Pancreas (tissue), 10 donors: ENCODE measurements around the gene NARF. TPM values are rescaled to one million over a fixed set of nuclear protein-coding genes. Genes with fewer than 3 reads are reported as not detected.

Source experiments
- ATAC-seq, 4 donors: fragments of 200-7000 bp; cut with Tn5 transposase; one replicate each; pipeline versions ENCODE4 v1.8.0 to v1.9.1; 2020; ENCODE audit warnings: mild to moderate bottlenecking in 4 of 4, moderate library complexity in 4 of 4
- DNase-seq, 6 donors: peaks; one replicate each; pipeline ENCODE4 v3.0.0-alpha.2; 2020
- FAIRE-seq: peaks from 2 replicates; lab custom pipeline; 2012; peaks lifted over from hg19 to GRCh38; lab: Jason Lieb, UNC
- H3K27ac ChIP-seq, 4 donors: fragments of 200-600 bp; sonication (generic); 1 replicate in 3 of 4; 2 replicates in 1 of 4; pipeline versions ENCODE4 v1.5.0 to v1.8.0; 2020
- H3K27me3 ChIP-seq, 4 donors: fragments of 200-600 bp; one replicate each; pipeline ENCODE4 v1.8.0; 2021
- H3K36me3 ChIP-seq, 3 donors: fragments of 200-600 bp; sonication (generic) in 1 of 3; one replicate each; pipeline versions ENCODE4 v1.5.0 to v1.8.0; 2020 to 2021
- H3K4me1 ChIP-seq, 3 donors: fragments of 200-600 bp; one replicate each; pipeline ENCODE4 v1.8.0; 2021
- H3K4me3 ChIP-seq, 4 donors: fragments of 200-600 bp; sonication (generic) in 2 of 4; one replicate each; pipeline versions ENCODE4 v1.5.0 to v1.8.0; 2020 to 2021
- H3K9me3 ChIP-seq, 4 donors: fragments of 200-600 bp; one replicate each; pipeline ENCODE4 v1.8.0; 2021
- CTCF ChIP-seq, 4 donors: fragments of 200-600 bp; sonication (generic) in 3 of 4; IDR thresholded peaks; one replicate each; pipeline versions ENCODE4 v1.5.0 to v1.8.0; 2021; ENCODE audit warnings: antibody characterized with exemption in 4 of 4
- WGBS, 2 donors: extraction: QIAGEN DNeasy Blood & Tissue Kit; methylation state at CpG; one replicate each; pipeline ENCODE4 v1.1.7; 2013; 5-methylcytosine and 5-hydroxymethylcytosine counted together
- intact Hi-C, 3 donors: fragments of 100-400 bp; cut with DNase I; formaldehyde crosslinking; loops; one replicate each; pipeline versions ENCODE4 v1.11.1 to v1.14.2; 2022
- polyA plus RNA-seq, 2 donors: library from polyadenylated mRNA; stranded (reverse); fragments of 200-250 nt; gene quantifications; one replicate each; pipeline ENCODE4 v1.2.3, GENCODE V29; 2013
- total RNA-seq, 6 donors: library from RNA; stranded (reverse); fragmentation: NEBNext Ultra II Directional in 4 of 6; extraction: Animal tissue kit (Norgen Biotek cat#: 25700) in 4 of 6; gene quantifications; one replicate each; pipeline versions ENCODE4 v1.2.1 to v1.2.4, GENCODE V29; 2021 to 2023
- donor health status: healthy with polysubstance abuse.
- donor health status: DM: no; HTN: no; CAD: no; lungs with moderate emphysema.
- donor health status: DM: no; HTN: no; CAD: no.
- donor health status: control.
- donor health status: control.
- donor health status: Bipolar disorder and iron deficiency.
- donor health status: DM: yes; HTN: yes; CAD: no.
- donor health status: DM: no; HTN: no; CAD: no.
- donor health status: DM: no; HTN: no; CAD: no.
- donor health status: DM: yes; HTN: yes; CAD: no.

The NARF gene
- total and polyA plus RNA-seq, 8 donors: 21.3 to 96.9 (median 34.1) TPM

DNA sequence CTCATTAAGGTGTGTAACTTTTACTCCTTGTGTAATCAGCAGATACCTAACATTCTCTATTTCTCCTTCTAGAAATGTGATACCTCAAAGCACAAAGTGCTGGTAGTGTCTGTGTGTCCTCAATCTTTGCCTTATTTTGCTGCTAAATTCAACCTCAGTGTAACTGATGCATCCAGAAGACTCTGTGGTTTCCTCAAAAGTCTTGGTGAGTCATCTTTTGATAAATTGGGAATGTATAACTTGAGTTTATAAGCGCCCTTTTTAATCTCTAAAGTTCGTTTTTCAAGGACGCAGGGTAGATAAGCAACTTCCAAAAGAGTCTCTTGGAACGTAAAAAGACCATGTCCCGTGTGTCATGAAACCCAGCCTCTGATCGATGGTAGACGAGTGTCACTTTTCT, 10.2 kb downstream of the NARF start:
- 68 to 78% methylated on average over 7 of the region's 7 CpGs for WGBS, 2 donors
- ATAC-seq: no peak
- Histone ChIP-seq H3K36me3 (peaks cover 0 to 25% (median 4%) of the 10 kb centered on the region in 3 donors), H3K27me3 (no peaks in the 10 kb centered on the region), H3K9me3 (no peaks in the 10 kb centered on the region), H3K4me3 (no peak overlapping the region), H3K4me1 (peaks cover 0 to 6% (median 0%) of the 10 kb centered on the region in 3 donors), H3K27ac (no peak overlapping the region)
- FAIRE-seq: no peak
- TF ChIP-seq CTCF (IDR thresholded peaks at IDR 0.05): no peak
- intact Hi-C loops: no loop called here
- DNase-seq: no peak

DNA sequence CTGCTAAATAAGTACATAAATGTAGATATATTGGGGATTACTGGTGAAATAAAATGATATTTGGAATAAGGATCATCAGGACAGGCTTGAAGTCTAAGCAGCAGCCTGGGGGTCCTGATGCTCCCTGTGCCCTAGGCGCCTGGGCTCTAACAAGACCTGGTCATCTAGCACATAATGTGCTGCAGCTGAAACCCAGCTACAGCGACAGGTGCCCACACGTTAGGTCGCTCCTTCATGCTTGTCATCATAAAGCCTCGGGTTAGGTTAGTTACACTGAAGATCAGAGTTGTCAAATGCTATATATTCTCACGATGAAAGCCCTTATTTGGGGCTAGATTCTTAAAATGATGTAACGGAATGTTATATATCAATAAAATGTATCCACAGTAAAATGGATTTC, 11.5 kb downstream of the NARF start:
- no peaks in the 10 kb centered on the region for H3K9me3 ChIP-seq
- peaks cover 0 to 32% (median 3%) of the 10 kb centered on the region in 3 donors for H3K36me3 ChIP-seq
- no peak overlapping the region for H3K4me3 ChIP-seq
- WGBS, 2 donors: 94 to 95% methylated on average over 7 of the region's 7 CpGs
- ATAC-seq: no peak
- H3K27ac ChIP-seq: no peak overlapping the region
- no peaks in the 10 kb centered on the region for H3K27me3 ChIP-seq
- intact Hi-C loops: no loop called here
- FAIRE-seq: no peak
- no peak for TF ChIP-seq CTCF (IDR thresholded peaks at IDR 0.05)
- no peak for DNase-seq
- H3K4me1 ChIP-seq: no peaks in the 10 kb centered on the region

DNA sequence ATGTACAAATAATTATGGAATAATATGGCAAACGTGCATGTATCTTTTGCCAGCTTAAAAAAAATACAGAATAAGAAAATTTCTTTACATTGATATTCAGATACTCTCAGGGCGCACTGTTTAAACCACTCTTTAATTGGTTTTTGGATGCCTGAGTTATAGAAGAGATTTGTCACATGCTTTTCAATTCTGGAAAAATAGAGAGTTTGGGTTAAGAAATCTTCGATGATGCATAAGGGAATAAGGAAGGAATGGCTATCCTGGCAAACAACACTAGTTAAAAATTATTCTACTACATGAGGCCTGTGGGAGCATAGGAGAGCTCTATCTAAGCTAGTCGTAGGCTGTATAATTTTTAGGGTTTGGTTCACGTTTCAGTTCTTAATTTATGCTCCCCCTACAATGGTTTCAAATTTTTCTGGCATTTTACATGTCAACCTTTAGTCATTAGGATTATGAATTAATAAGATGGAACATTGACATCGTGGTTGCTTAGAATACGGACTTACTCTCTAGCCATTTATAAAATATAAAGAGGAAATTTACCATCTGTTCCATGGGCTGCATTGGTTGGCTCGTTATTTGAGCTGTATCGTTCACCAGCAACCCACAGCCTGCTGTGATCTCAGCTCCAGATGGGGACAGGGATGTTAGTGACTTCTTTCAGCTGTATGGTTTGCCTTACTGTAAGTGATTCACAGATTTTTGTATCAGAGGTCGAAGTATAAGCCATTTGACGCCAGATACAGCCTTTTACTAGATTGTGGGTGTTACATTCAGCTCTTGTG, 15.9 kb downstream of the NARF start:
- H3K4me1 ChIP-seq: no peaks in the 10 kb centered on the region
- TF ChIP-seq CTCF (IDR thresholded peaks at IDR 0.05): no peak
- DNase-seq: no peak
- H3K36me3 ChIP-seq: peaks cover 0 to 33% (median 4%) of the 10 kb centered on the region in 3 donors
- no peak for ATAC-seq
- no peak overlapping the region for H3K4me3 ChIP-seq
- H3K27ac ChIP-seq: no peak overlapping the region
- no peak for FAIRE-seq
- no peaks in the 10 kb centered on the region for H3K27me3 ChIP-seq
- intact Hi-C loops: no loop called here
- H3K9me3 ChIP-seq: no peaks in the 10 kb centered on the region
- WGBS, 2 donors: 82 to 83% methylated on average over 11 of the region's 11 CpGs

GRCh38 chr17:82475458-82475857, 16.9 kb downstream of the NARF start:
- Histone ChIP-seq H3K27ac (no peak overlapping the region), H3K9me3 (no peaks in the 10 kb centered on the region), H3K4me3 (no peak overlapping the region), H3K27me3 (no peaks in the 10 kb centered on the region), H3K4me1 (no peaks in the 10 kb centered on the region), H3K36me3 (peaks cover 7 to 43% (median 8%) of the 10 kb centered on the region in 3 donors)
- DNase-seq (no peak), ATAC-seq (no peak), FAIRE-seq (no peak)
- 89 to 92% methylated on average over 8 of the region's 8 CpGs for whole genome bisulfite sequencing, 2 donors
- TF ChIP-seq CTCF (IDR thresholded peaks at IDR 0.05): no peak
- intact Hi-C loops: no loop called here

DNA sequence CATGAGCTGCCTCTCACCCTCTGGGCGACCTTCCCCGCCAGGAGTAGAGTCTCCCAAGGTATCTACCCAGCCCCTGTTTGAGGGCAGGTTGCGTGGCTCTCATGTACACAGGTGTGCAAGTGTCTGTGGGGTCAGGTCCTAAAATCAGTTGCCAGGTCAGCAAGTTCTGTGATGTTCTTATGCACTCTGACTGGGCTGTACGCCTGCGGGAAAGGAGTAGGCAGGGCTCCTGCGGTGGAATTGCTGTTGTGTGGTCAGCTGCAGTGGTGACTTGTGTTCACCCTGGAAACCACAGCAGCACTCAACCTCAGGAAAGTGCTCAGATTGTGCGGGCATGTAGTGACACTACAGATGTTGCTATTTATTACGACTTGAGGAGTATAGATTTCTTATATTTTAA, 19.4 kb downstream of the NARF start:
- FAIRE-seq: no peak
- H3K4me1 ChIP-seq: no peaks in the 10 kb centered on the region

More for the DNA sequence above, 19.4 kb downstream of the NARF start:
- H3K4me3 ChIP-seq: no peak overlapping the region
- H3K27ac ChIP-seq: no peak overlapping the region
- intact Hi-C loops: no loop called here
- H3K9me3 ChIP-seq: no peaks in the 10 kb centered on the region
- TF ChIP-seq CTCF (IDR thresholded peaks at IDR 0.05): no peak
- 92 to 93% methylated on average over 8 of the region's 8 CpGs for WGBS, 2 donors
- H3K27me3 ChIP-seq: no peaks in the 10 kb centered on the region
- peaks cover 7 to 52% (median 8%) of the 10 kb centered on the region in 3 donors for H3K36me3 ChIP-seq
- ATAC-seq (no peak), DNase-seq (no peak)
